Activated CD8-positive, alpha-beta T cell treated with anti-CD3 and anti-CD28 coated beads for 36 hours (primary cell): Measurements from ENCODE around the gene RMDN3. TPM values are rescaled to one million over a fixed set of nuclear protein-coding genes. Genes with fewer than 3 reads are reported as not detected.

Experiments
- ATAC-seq: fragments of 200-7000 bp; cut with Tn5 transposase; one replicate; pipeline ENCODE4 v1.10.0; 2021; ENCODE audit warnings: mild to moderate bottlenecking, moderate library complexity
- CTCF ChIA-PET: fragments of 350-600 bp; sonication (Branson Sonifier 250); formaldehyde crosslinking; loops from one replicate; lab custom pipeline; 2021; ENCODE audit warnings: antibody characterized with exemption; lab: Charles Lee
- POLR2A ChIA-PET: fragments of 350-600 bp; sonication (Branson Sonifier 250); formaldehyde crosslinking; loops from one replicate; lab custom pipeline; 2021; ENCODE audit warnings: antibody characterized with exemption; lab: Charles Lee
- DNase-seq: peaks from one replicate; pipeline ENCODE4 v3.0.0-alpha.2; 2020
- H3K27ac Mint-ChIP-seq: one replicate; pipeline ENCODE4 v1.8.0; 2021; ENCODE audit warnings: mild to moderate bottlenecking, mixed read lengths
- H3K27me3 Mint-ChIP-seq: one replicate; pipeline ENCODE4 v1.8.0; 2021; ENCODE audit warnings: mixed read lengths
- H3K36me3 Mint-ChIP-seq: one replicate; pipeline ENCODE4 v1.8.0; 2021; ENCODE audit warnings: low read depth, mixed read lengths
- H3K4me1 Mint-ChIP-seq: one replicate; pipeline ENCODE4 v1.8.0; 2021; ENCODE audit warnings: low read depth, mixed read lengths
- H3K4me3 Mint-ChIP-seq: one replicate; pipeline ENCODE4 v1.8.0; 2021; ENCODE audit warnings: mild to moderate bottlenecking, moderate library complexity, mixed read lengths
- H3K9me3 Mint-ChIP-seq: one replicate; pipeline ENCODE4 v1.8.0; 2021; ENCODE audit warnings: mixed read lengths
- CTCF ChIP-seq: fragments of 200-600 bp; IDR thresholded peaks from one replicate; pipeline ENCODE4 v1.8.0; 2022; ENCODE audit warnings: antibody characterized with exemption, mild to moderate bottlenecking
- intact Hi-C: fragments of 100-400 bp; cut with micrococcal nuclease; formaldehyde crosslinking; loops from one replicate; pipeline ENCODE4 v1.10.0; 2022
- total RNA-seq, 2 experiments: library from RNA; stranded (reverse); gene quantifications; one replicate each; pipeline ENCODE4 v1.2.3, GENCODE V29; 2021

Gene RMDN3
- total RNA-seq, 2 experiments from 2014 or later = 20.8 to 21.6 TPM

DNA sequence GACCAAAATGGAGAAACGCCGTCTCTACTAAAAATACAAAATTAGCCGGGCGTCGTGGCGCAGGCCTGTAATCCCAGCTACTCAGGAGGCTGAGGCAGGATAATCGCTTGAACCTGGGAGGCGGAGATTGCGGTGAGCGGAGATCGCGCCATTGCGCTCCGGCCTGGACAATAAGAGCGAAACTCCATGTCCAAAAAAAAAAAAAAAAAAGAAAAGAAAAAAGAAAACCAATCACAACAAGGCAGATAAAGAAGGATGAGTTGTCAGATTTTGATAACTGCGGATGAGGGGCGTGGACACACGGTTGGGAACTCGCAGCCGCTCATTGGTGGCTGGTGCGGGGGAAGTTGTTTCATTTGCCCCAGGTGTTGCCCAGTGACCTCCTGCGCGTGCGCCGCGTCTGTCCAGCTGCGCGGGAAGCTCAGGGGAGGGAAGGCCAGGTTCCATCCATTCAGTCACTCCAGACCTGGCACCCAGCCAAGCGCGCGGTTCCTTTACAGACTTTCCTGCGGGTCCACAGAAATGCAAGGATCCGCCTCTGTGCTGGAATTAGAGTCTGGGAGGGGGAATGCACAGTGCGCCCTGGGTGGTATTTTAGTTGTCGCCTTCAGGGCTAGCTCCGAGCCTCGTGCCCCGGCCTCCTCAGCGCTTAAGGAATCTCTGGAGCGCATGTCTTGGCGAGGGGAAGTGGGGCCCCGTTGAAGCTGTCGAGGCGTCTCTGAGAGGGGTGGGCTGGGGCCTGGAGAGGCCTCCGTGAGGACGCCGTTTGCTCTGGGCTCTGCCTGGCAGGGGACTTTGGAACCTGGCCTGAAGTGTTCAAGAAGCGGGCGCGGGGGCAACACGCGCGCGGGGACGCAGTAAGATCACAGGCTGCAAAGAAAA is 8.1 kb upstream of the RMDN3 start:
- intact Hi-C loops = no loop called here

DNA sequence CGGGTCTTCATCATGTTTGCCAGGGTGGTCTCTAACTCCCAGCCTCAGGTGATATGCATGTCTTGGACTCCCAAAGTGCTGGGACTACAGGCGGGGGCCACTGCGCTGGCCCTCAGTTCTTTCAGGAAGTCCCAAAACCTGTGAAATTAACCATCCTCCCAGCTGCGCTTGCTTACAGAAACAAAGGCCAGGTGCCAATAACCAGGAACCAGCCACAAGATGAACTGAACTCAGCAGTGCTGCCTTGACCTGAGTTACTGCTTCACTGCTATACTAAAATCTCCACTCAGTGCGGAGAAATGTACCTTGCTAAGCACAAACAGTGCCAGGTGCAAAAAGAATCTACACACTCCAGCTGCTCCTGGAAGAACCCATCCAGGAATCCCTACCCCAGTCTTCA is 4.9 kb upstream of the RMDN3 start:
- Mint-ChIP-seq H3K27ac (no peak overlapping the region), H3K36me3 (no peaks in the 10 kb centered on the region), H3K9me3 (no peaks in the 10 kb centered on the region), H3K4me1 (peaks cover 15% of the 10 kb centered on the region), H3K4me3 (no peak overlapping the region), H3K27me3 (no peaks in the 10 kb centered on the region)
- CTCF ChIA-PET = interaction anchor here (0.7 to 1.2 kb wide), 2 partner anchors 15 to 97 kb away, joined by 3 read pairs; no protein-coding TSS in a partner anchor
- no peak for TF ChIP-seq CTCF
- no peak for ATAC-seq
- intact Hi-C loops = loop anchor here (10.0 kb wide), 1 partner anchor 135 kb away; the partner anchor contains the start of gene VPS18
- POLR2A ChIA-PET = interaction anchor here (1.0 kb wide), 1 partner anchor 19 kb away, joined by 3 read pairs; no protein-coding TSS in a partner anchor
- no peak for DNase-seq

More for the DNA sequence above, 8.1 kb upstream of the RMDN3 start:
- Mint-ChIP-seq H3K36me3 (peaks cover 2% of the 10 kb centered on the region), H3K27me3 (no peaks in the 10 kb centered on the region), H3K4me1 (peaks cover 33% of the 10 kb centered on the region), H3K27ac (peak overlapping the region; percentile 85), H3K4me3 (peak overlapping the region; percentile 86), H3K9me3 (no peaks in the 10 kb centered on the region)
- no peak for TF ChIP-seq CTCF
- POLR2A ChIA-PET = interaction anchor here (0.6 to 4.0 kb wide), 8 partner anchors 8 to 303 kb away, joined by 3 to 11 read pairs (median 5); partner anchors contain the start of genes RAD51 and RMDN3
- DNase-seq = peak; percentile 63
- CTCF ChIA-PET = interaction anchor here (1.2 to 2.7 kb wide), 5 partner anchors 16 to 84 kb away, joined by 3 to 12 read pairs (median 4); no protein-coding TSS in a partner anchor
- peak; percentile 4 for ATAC-seq

DNA sequence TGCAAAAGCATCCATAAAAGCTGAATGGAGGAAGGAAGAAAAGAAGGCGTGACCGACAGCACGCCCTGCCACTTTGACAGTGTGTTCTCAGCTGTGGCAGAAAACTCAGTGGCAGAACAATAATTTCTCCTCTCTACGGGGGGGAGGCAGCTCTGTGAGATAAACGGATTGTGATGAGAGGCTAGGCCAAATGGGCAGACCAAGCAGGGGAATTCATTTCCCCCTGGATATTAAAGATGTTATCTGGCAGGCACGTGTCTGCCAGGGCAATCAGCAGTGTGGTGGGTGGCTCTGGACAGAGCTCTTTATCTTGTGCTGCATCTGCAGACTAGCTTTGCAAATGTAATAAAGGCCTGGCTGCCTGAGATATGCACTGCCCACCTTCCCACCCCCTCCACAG is 1.9 kb upstream of the RMDN3 start:
- H3K4me1 Mint-ChIP-seq = peaks cover 23% of the 10 kb centered on the region
- POLR2A ChIA-PET = interaction anchor here (0.6 to 3.8 kb wide), 8 partner anchors 10 to 384 kb away, joined by 3 to 37 read pairs (median 3); partner anchors contain the start of genes C15orf62, CHAC1 and GCHFR
- H3K27ac Mint-ChIP-seq = peak overlapping the region; percentile 30
- peaks cover 17% of the 10 kb centered on the region for H3K36me3 Mint-ChIP-seq
- CTCF ChIA-PET = interaction anchor here (1.2 to 1.6 kb wide), 3 partner anchors 15 to 137 kb away, joined by 3 read pairs; partner anchors contain the start of gene VPS18
- H3K9me3 Mint-ChIP-seq = no peaks in the 10 kb centered on the region
- ATAC-seq (no peak), DNase-seq (no peak)
- peak overlapping the region; percentile 13 for H3K4me3 Mint-ChIP-seq
- intact Hi-C loops = loop anchor here (10.0 kb wide), 1 partner anchor 138 kb away; the partner anchor contains the start of gene VPS18
- H3K27me3 Mint-ChIP-seq = no peaks in the 10 kb centered on the region
- no peak for TF ChIP-seq CTCF

DNA sequence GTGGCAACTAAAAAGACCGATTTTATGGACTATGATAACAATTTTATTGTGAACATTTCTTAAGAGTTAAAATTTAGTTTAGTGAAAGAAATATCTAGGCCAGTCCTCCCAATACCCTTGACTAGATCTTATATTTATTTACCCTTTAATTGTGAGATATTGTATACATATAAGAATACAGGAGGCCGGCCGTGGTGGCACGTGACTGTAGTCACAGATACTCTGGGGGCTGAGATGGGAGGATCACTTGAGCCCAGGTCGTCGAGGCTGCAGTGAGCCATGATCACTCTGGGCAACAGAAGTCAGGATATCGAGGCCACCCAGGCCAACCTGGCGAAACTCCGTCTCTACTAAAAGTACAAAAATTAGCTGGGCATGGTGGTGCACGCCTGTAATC is 756 bp upstream of the RMDN3 start:
- peaks cover 27% of the 10 kb centered on the region for H3K4me1 Mint-ChIP-seq
- no peak for TF ChIP-seq CTCF
- no peaks in the 10 kb centered on the region for H3K27me3 Mint-ChIP-seq
- ATAC-seq = no peak
- CTCF ChIA-PET = interaction anchor here (1.2 to 1.6 kb wide), 2 partner anchors 16 to 139 kb away, joined by 3 read pairs; partner anchors contain the start of gene VPS18
- no peaks in the 10 kb centered on the region for H3K9me3 Mint-ChIP-seq
- H3K4me3 Mint-ChIP-seq = peak overlapping the region; percentile 90
- H3K27ac Mint-ChIP-seq = peak overlapping the region; percentile 99
- intact Hi-C loops = loop anchor here (10.0 kb wide), 1 partner anchor 139 kb away; the partner anchor contains the start of gene VPS18
- H3K36me3 Mint-ChIP-seq = peaks cover 22% of the 10 kb centered on the region
- peak; percentile 52 for DNase-seq
- POLR2A ChIA-PET = interaction anchor here (0.9 to 3.8 kb wide), 4 partner anchors 11 to 198 kb away, joined by 3 to 37 read pairs (median 4); partner anchors contain the start of genes C15orf62, CHAC1 and GCHFR
